Mucosa of rectum (tissue), 2 donors: ENCODE data around the gene OR5B17.

Experiments
- H3K27ac ChIP-seq, 2 donors: one replicate each; pipeline ENCODE4 v1.7.0; 2013; ENCODE audit warnings: inconsistent platforms in 2 of 2, low read depth in 2 of 2, low read length in 2 of 2
- H3K27me3 ChIP-seq, 2 donors: one replicate each; pipeline ENCODE4 v1.7.0; 2013; ENCODE audit warnings: low read length in 2 of 2; ENCODE audit not compliant: control insufficient read depth in 2 of 2, insufficient read depth in 2 of 2
- H3K36me3 ChIP-seq, 2 donors: one replicate each; pipeline ENCODE4 v1.7.0; 2013; ENCODE audit warnings: low read length in 2 of 2; ENCODE audit not compliant: control insufficient read depth in 2 of 2, insufficient read depth in 2 of 2
- H3K4me1 ChIP-seq, 2 donors: one replicate each; pipeline ENCODE4 v1.7.0; 2013; ENCODE audit warnings: low read length in 2 of 2, mild to moderate bottlenecking in 1 of 2; ENCODE audit not compliant: control insufficient read depth in 2 of 2, insufficient read depth in 2 of 2
- H3K4me3 ChIP-seq, 2 donors: one replicate each; pipeline ENCODE4 v1.7.0; 2013; ENCODE audit warnings: low read length in 2 of 2
- H3K9ac ChIP-seq, 2 donors: one replicate each; pipeline ENCODE4 v1.7.0; 2013; ENCODE audit warnings: low read length in 2 of 2, low read depth in 1 of 2, mild to moderate bottlenecking in 1 of 2
- H3K9me3 ChIP-seq, 2 donors: one replicate each; pipeline ENCODE4 v1.7.0; 2013; ENCODE audit warnings: low read length in 2 of 2; ENCODE audit not compliant: control insufficient read depth in 2 of 2
- donor health status: healthy.
- donor health status: Normal muscosa, but diverticular disease.

The OR5B17 gene

GRCh38 chr11:58330861-58331260, 28.0 kb downstream of the OR5B17 start:
- peaks cover 0 to 3% of the 10 kb centered on the region in 2 donors for H3K27me3 ChIP-seq

GRCh38 chr11:58318532-58318931, 40.3 kb downstream of the OR5B17 start:
- no peaks in the 10 kb centered on the region for H3K27me3 ChIP-seq
- H3K36me3 ChIP-seq, result no peaks in the 10 kb centered on the region
- no peak overlapping the region for H3K9ac ChIP-seq
- no peak overlapping the region for H3K27ac ChIP-seq
- H3K9me3 ChIP-seq, result no peaks in the 10 kb centered on the region
- H3K4me3 ChIP-seq, result no peak overlapping the region
- no peaks in the 10 kb centered on the region for H3K4me1 ChIP-seq

More at GRCh38 chr11:58330861-58331260, 28.0 kb downstream of the OR5B17 start:
- Histone ChIP-seq H3K9ac (no peak overlapping the region), H3K4me3 (no peak overlapping the region), H3K4me1 (no peaks in the 10 kb centered on the region), H3K27ac (no peak overlapping the region), H3K36me3 (no peaks in the 10 kb centered on the region), H3K9me3 (no peaks in the 10 kb centered on the region)

- H3K36me3 ChIP-seq, result no peaks in the 10 kb centered on the region
- no peaks in the 10 kb centered on the region for H3K4me1 ChIP-seq
- H3K27me3 ChIP-seq, result no peaks in the 10 kb centered on the region
- H3K27ac ChIP-seq, result no peak overlapping the region
- no peak overlapping the region for H3K4me3 ChIP-seq
- H3K9me3 ChIP-seq, result no peaks in the 10 kb centered on the region
- no peak overlapping the region for H3K9ac ChIP-seq
These were observed 42.7 kb downstream of the OR5B17 start for GRCh38 chr11:58316142-58316541.
